Ureter (tissue), 1 donor: ENCODE measurements around the gene MTCH2. TPM values are rescaled to one million over a fixed set of nuclear protein-coding genes. Genes with fewer than 3 reads are reported as not detected.

ENCODE experiments used
- DNase-seq: peaks from one replicate; pipeline ENCODE4 v3.0.0-alpha.2; 2020; ENCODE audit warnings: low spot score
- total RNA-seq: library from RNA; stranded (reverse); gene quantifications from one replicate; pipeline ENCODE4 v1.2.4, GENCODE V29; 2023
- donor health status: DM: yes; HTN: yes; CAD: no.

MTCH2 gene
- total RNA-seq, 1 donor from 2014 or later, result 70.7 TPM

- no peak for DNase-seq
These were observed 52.1 kb downstream of the MTCH2 start for GRCh38 chr11:47589977-47590861.

- no peak for DNase-seq
These were observed 52.8 kb downstream of the MTCH2 start for GRCh38 chr11:47589584-47589976.

GRCh38 chr11:47589118-47589517 lies 53.2 kb downstream of the MTCH2 start:
- DNase-seq, result no peak

GRCh38 chr11:47587723-47588326 lies 54.5 kb downstream of the MTCH2 start:
- no peak for DNase-seq

GRCh38 chr11:47587039-47587716 lies 55.2 kb downstream of the MTCH2 start:
- DNase-seq, result no peak

- no peak for DNase-seq
These were observed 56.1 kb downstream of the MTCH2 start, which contains the start of gene FAM180B for GRCh38 chr11:47586098-47586855. FAM180B (plus strand) TSS chr11:47586678; CDS start chr11:47586769, 91 bp downstream.

GRCh38 chr11:47583844-47584243 lies 58.5 kb downstream of the MTCH2 start:
- DNase-seq, result no peak

- DNase-seq, result peak; percentile 92
These were observed 63.5 kb downstream of the MTCH2 start, which contains the start of the genes KBTBD4 and NDUFS3 for GRCh38 chr11:47578524-47579494. KBTBD4 (minus strand) TSS chr11:47578970; CDS start chr11:47578951, 19 bp downstream. NDUFS3 (plus strand) TSS chr11:47579074; CDS start chr11:47579092, 18 bp downstream.

- no peak for DNase-seq
These were observed 64.8 kb downstream of the MTCH2 start for GRCh38 chr11:47577460-47578041.

GRCh38 chr11:47573321-47573720 lies 69.0 kb downstream of the MTCH2 start:
- no peak for DNase-seq

GRCh38 chr11:47572715-47573255 lies 69.6 kb downstream of the MTCH2 start:
- no peak for DNase-seq

- no peak for DNase-seq
These were observed 70.5 kb downstream of the MTCH2 start for GRCh38 chr11:47571895-47572294.

GRCh38 chr11:47571357-47571729 lies 71.0 kb downstream of the MTCH2 start:
- DNase-seq, result no peak

GRCh38 chr11:47570651-47571356 lies 71.6 kb downstream of the MTCH2 start:
- DNase-seq, result no peak

GRCh38 chr11:47569646-47570045 lies 72.7 kb downstream of the MTCH2 start:
- no peak for DNase-seq
